K562 (cell line): Measurements from ENCODE around the gene MBNL1. TPM values are rescaled to one million over a fixed set of nuclear protein-coding genes. Genes with fewer than 3 reads are reported as not detected.

Experiments used
- BDP1 ChIP-seq: IDR thresholded peaks from 3 replicates; pipeline ENCODE4 v1.6.1; 2011; ENCODE audit not compliant: insufficient read length, insufficient read depth
- MIER1 ChIP-seq: fragments of 450-650 bp; IDR thresholded peaks from 2 replicates; pipeline ENCODE4 v1.6.1; 2016; ENCODE audit warnings: antibody characterized with exemption, mild to moderate bottlenecking, low read depth
- NFYB ChIP-seq: IDR thresholded peaks from 2 replicates; pipeline ENCODE4 v1.6.1; 2011; ENCODE audit warnings: mild to moderate bottlenecking, moderate library complexity; ENCODE audit not compliant: insufficient read length; ENCODE audit errors: extremely low read depth
- POLR2G ChIP-seq: fragments of 200-400 bp; formaldehyde crosslinking; IDR thresholded peaks from 2 replicates; pipeline ENCODE4 v1.6.1; 2017; ENCODE audit warnings: low read depth, mild to moderate bottlenecking, antibody characterized with exemption, low read length, moderate library complexity
- SLC30A9 ChIP-seq: fragments of 250-450 bp; sonication (Bioruptor Pico); IDR thresholded peaks from 2 replicates; pipeline ENCODE4 v1.8.0; 2022; ENCODE audit warnings: mild to moderate bottlenecking, moderate library complexity
- SREBF2 ChIP-seq: sonication (generic); formaldehyde crosslinking; IDR thresholded peaks from 2 replicates; pipeline ENCODE4 v1.4.0; 2020; ENCODE audit warnings: mild to moderate bottlenecking, missing genetic modification reagents
- STAG1 ChIP-seq: sonication (generic); formaldehyde crosslinking; IDR thresholded peaks from 2 replicates; pipeline ENCODE4 v1.5.0; 2020; ENCODE audit warnings: missing genetic modification reagents, borderline replicate concordance
- polyA plus RNA-seq, 8 experiments: library from polyadenylated mRNA; depleted of rRNA in 4 of 8; stranded (reverse) in 5 of 8; unstranded in 3 of 8; fragments of >200 nt; fragmentation: Nextera tagmentation in 2 of 8; fragmentation: Illumina TruSeq in 1 of 8; extraction: Ambion mirVana in 2 of 8; extraction: Trizol in 1 of 8; gene quantifications; 2 replicates each; pipeline versions ENCODE4 v1.2.1 to v1.2.3, GENCODE V29; 2011 to 2014; ENCODE audit warnings: inconsistent platforms in 1 of 8, missing spikeins in 1 of 8
- total RNA-seq, 7 experiments: library from RNA; depleted of rRNA in 6 of 7; stranded (reverse); fragments of >200 nt in 6 of 7; fragmentation: Illumina TruSeq in 2 of 7; extraction: Trizol in 2 of 7; gene quantifications; 2 replicates each; pipeline versions ENCODE4 v1.2.1 to v1.2.3, GENCODE V29; 2011 to 2021; ENCODE audit warnings: low replicate concordance in 1 of 7
- TF ChIP-seq, protein P1 (sequence below), 3 experiments: fragments of 200-800 bp in 1 of 3; fragments of 250-450 bp in 1 of 3; fragments of 450-650 bp in 1 of 3; sonication (Bioruptor Pico) in 1 of 3; sonication (Bioruptor generic) in 1 of 3; formaldehyde crosslinking in 1 of 3; IDR thresholded peaks; 2 replicates each; pipeline versions ENCODE4 v1.6.1 to v1.8.0; 2016 to 2022; ENCODE audit warnings: mild to moderate bottlenecking in 2 of 3, missing genetic modification characterization in 2 of 3, missing compliant biosample characterization in 1 of 3, moderate library complexity in 1 of 3
- TF ChIP-seq, protein P2 (sequence below): sonication (generic); formaldehyde crosslinking; IDR thresholded peaks from 2 replicates; pipeline ENCODE4 v1.8.0; 2022; ENCODE audit warnings: mild to moderate bottlenecking, missing genetic modification reagents, borderline replicate concordance
- TF ChIP-seq, protein P3 (sequence below): fragments of 450-650 bp; IDR thresholded peaks from 2 replicates; pipeline ENCODE4 v1.7.1; 2018; ENCODE audit warnings: mild to moderate bottlenecking, low read depth; ENCODE audit not compliant: partially characterized antibody
- TF ChIP-seq, protein P4 (sequence below): fragments of 450-650 bp; IDR thresholded peaks from 2 replicates; pipeline ENCODE4 v1.6.1; 2018; ENCODE audit warnings: mild to moderate bottlenecking, low read depth; ENCODE audit not compliant: partially characterized antibody
- TF ChIP-seq, protein P5 (sequence below): fragments of 150-350 bp; IDR thresholded peaks from 2 replicates; pipeline ENCODE4 v1.6.1; 2014; ENCODE audit warnings: low read depth, mild to moderate bottlenecking, low read length, borderline replicate concordance

The MBNL1 gene
- total and polyA plus RNA-seq, 9 of the 15 experiments (the other 6 are each of a cell fraction or from before 2014, with no cell fraction given), result 70.3 to 243 (median 220) TPM

- TF ChIP-seq, protein P1, sequence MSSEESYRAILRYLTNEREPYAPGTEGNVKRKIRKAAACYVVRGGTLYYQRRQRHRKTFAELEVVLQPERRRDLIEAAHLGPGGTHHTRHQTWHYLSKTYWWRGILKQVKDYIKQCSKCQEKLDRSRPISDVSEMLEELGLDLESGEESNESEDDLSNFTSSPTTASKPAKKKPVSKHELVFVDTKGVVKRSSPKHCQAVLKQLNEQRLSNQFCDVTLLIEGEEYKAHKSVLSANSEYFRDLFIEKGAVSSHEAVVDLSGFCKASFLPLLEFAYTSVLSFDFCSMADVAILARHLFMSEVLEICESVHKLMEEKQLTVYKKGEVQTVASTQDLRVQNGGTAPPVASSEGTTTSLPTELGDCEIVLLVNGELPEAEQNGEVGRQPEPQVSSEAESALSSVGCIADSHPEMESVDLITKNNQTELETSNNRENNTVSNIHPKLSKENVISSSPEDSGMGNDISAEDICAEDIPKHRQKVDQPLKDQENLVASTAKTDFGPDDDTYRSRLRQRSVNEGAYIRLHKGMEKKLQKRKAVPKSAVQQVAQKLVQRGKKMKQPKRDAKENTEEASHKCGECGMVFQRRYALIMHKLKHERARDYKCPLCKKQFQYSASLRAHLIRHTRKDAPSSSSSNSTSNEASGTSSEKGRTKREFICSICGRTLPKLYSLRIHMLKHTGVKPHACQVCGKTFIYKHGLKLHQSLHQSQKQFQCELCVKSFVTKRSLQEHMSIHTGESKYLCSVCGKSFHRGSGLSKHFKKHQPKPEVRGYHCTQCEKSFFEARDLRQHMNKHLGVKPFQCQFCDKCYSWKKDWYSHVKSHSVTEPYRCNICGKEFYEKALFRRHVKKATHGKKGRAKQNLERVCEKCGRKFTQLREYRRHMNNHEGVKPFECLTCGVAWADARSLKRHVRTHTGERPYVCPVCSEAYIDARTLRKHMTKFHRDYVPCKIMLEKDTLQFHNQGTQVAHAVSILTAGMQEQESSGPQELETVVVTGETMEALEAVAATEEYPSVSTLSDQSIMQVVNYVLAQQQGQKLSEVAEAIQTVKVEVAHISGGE (CRISPR knock-in tag; IDR thresholded peaks at IDR 0.05), result no peak
- no peak for TF ChIP-seq POLR2G
- TF ChIP-seq, protein P2, sequence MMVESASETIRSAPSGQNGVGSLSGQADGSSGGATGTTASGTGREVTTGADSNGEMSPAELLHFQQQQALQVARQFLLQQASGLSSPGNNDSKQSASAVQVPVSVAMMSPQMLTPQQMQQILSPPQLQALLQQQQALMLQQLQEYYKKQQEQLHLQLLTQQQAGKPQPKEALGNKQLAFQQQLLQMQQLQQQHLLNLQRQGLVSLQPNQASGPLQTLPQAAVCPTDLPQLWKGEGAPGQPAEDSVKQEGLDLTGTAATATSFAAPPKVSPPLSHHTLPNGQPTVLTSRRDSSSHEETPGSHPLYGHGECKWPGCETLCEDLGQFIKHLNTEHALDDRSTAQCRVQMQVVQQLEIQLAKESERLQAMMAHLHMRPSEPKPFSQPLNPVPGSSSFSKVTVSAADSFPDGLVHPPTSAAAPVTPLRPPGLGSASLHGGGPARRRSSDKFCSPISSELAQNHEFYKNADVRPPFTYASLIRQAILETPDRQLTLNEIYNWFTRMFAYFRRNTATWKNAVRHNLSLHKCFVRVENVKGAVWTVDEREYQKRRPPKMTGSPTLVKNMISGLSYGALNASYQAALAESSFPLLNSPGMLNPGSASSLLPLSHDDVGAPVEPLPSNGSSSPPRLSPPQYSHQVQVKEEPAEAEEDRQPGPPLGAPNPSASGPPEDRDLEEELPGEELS, result no peak
- no peak for TF ChIP-seq BDP1
- no peak for TF ChIP-seq MIER1
- TF ChIP-seq, protein P3, sequence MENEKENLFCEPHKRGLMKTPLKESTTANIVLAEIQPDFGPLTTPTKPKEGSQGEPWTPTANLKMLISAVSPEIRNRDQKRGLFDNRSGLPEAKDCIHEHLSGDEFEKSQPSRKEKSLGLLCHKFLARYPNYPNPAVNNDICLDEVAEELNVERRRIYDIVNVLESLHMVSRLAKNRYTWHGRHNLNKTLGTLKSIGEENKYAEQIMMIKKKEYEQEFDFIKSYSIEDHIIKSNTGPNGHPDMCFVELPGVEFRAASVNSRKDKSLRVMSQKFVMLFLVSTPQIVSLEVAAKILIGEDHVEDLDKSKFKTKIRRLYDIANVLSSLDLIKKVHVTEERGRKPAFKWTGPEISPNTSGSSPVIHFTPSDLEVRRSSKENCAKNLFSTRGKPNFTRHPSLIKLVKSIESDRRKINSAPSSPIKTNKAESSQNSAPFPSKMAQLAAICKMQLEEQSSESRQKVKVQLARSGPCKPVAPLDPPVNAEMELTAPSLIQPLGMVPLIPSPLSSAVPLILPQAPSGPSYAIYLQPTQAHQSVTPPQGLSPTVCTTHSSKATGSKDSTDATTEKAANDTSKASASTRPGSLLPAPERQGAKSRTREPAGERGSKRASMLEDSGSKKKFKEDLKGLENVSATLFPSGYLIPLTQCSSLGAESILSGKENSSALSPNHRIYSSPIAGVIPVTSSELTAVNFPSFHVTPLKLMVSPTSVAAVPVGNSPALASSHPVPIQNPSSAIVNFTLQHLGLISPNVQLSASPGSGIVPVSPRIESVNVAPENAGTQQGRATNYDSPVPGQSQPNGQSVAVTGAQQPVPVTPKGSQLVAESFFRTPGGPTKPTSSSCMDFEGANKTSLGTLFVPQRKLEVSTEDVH, result no peak
- TF ChIP-seq SREBF2, result no peak
- no peak for TF ChIP-seq NFYB
- TF ChIP-seq STAG1 (CRISPR knock-in tag), result no peak
- TF ChIP-seq SLC30A9 (CRISPR knock-in tag), result no peak
- TF ChIP-seq, protein P4, sequence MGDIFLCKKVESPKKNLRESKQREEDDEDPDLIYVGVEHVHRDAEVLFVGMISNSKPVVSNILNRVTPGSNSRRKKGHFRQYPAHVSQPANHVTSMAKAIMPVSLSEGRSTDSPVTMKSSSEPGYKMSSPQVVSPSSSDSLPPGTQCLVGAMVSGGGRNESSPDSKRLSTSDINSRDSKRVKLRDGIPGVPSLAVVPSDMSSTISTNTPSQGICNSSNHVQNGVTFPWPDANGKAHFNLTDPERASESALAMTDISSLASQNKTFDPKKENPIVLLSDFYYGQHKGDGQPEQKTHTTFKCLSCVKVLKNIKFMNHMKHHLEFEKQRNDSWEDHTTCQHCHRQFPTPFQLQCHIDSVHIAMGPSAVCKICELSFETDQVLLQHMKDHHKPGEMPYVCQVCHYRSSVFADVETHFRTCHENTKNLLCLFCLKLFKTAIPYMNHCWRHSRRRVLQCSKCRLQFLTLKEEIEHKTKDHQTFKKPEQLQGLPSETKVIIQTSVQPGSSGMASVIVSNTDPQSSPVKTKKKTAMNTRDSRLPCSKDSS, result no peak
- TF ChIP-seq, protein P5, sequence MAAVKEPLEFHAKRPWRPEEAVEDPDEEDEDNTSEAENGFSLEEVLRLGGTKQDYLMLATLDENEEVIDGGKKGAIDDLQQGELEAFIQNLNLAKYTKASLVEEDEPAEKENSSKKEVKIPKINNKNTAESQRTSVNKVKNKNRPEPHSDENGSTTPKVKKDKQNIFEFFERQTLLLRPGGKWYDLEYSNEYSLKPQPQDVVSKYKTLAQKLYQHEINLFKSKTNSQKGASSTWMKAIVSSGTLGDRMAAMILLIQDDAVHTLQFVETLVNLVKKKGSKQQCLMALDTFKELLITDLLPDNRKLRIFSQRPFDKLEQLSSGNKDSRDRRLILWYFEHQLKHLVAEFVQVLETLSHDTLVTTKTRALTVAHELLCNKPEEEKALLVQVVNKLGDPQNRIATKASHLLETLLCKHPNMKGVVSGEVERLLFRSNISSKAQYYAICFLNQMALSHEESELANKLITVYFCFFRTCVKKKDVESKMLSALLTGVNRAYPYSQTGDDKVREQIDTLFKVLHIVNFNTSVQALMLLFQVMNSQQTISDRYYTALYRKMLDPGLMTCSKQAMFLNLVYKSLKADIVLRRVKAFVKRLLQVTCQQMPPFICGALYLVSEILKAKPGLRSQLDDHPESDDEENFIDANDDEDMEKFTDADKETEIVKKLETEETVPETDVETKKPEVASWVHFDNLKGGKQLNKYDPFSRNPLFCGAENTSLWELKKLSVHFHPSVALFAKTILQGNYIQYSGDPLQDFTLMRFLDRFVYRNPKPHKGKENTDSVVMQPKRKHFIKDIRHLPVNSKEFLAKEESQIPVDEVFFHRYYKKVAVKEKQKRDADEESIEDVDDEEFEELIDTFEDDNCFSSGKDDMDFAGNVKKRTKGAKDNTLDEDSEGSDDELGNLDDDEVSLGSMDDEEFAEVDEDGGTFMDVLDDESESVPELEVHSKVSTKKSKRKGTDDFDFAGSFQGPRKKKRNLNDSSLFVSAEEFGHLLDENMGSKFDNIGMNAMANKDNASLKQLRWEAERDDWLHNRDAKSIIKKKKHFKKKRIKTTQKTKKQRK, result no peak
Observed at GRCh38 chr3:152267831-152268554, 736 bp upstream of the MBNL1 start (continued).
